Caco-2 (cell line): ENCODE results near the gene SSRP1. TPM values are rescaled to one million over a fixed set of nuclear protein-coding genes. Genes with fewer than 3 reads are reported as not detected.

ENCODE experiments used
- BruUV-seq: library from RNA; stranded (reverse); fragments of 400-500 nt; replicated peaks from 2 replicates; lab custom pipeline; 2021; lab: Mats Ljungman, UMichigan
- CTCF ChIA-PET: fragments of 300-600 bp; sonication (Branson Sonifier 250); formaldehyde crosslinking; loops from one replicate; lab custom pipeline; 2022; ENCODE audit warnings: antibody characterized with exemption; lab: Charles Lee
- POLR2A ChIA-PET: fragments of 300-600 bp; sonication (Branson Sonifier 250); formaldehyde crosslinking; loops from one replicate; lab custom pipeline; 2022; ENCODE audit warnings: antibody characterized with exemption; lab: Charles Lee
- DNase-seq, 2 experiments: peaks; one replicate each; pipeline versions ENCODE4 v3.0.0 to v3.0.0-alpha.2; 2020 to 2022
- H3K27me3 ChIP-seq: replicated peaks from 2 replicates; pipeline ENCODE4 v1.6.0; 2011; ENCODE audit warnings: low read length; ENCODE audit not compliant: control insufficient read depth, insufficient read depth
- H3K36me3 ChIP-seq: 2 replicates; pipeline ENCODE4 v1.5.1; 2011; ENCODE audit warnings: low read length; ENCODE audit not compliant: control insufficient read depth, insufficient read depth
- H3K4me1 ChIP-seq: fragments of 250-450 bp; sonication (Bioruptor Pico); 2 replicates; pipeline ENCODE4 v1.5.1; 2020; ENCODE audit warnings: mild to moderate bottlenecking
- H3K4me3 ChIP-seq: 2 replicates; pipeline ENCODE4 v1.5.1; 2011; ENCODE audit warnings: low read depth, mild to moderate bottlenecking, control low read depth, low read length
- H3K9me3 ChIP-seq: fragments of 250-450 bp; sonication (Bioruptor Pico); 2 replicates; pipeline ENCODE4 v1.5.1; 2020; ENCODE audit warnings: mild to moderate bottlenecking, moderate library complexity
- H3K27ac Mint-ChIP-seq: one replicate; pipeline ENCODE4 v1.8.0; 2022; ENCODE audit warnings: mixed read lengths; ENCODE audit not compliant: unreplicated experiment
- H3K27me3 Mint-ChIP-seq: one replicate; pipeline ENCODE4 v1.8.0; 2022; ENCODE audit warnings: mixed read lengths; ENCODE audit not compliant: insufficient read depth, unreplicated experiment
- H3K36me3 Mint-ChIP-seq: one replicate; pipeline ENCODE4 v1.8.0; 2022; ENCODE audit warnings: mild to moderate bottlenecking, mixed read lengths; ENCODE audit not compliant: insufficient read depth, unreplicated experiment
- H3K4me1 Mint-ChIP-seq: one replicate; pipeline ENCODE4 v1.8.0; 2022; ENCODE audit warnings: low read depth, mixed read lengths; ENCODE audit not compliant: unreplicated experiment
- H3K4me3 Mint-ChIP-seq: one replicate; pipeline ENCODE4 v1.8.0; 2022; ENCODE audit warnings: mild to moderate bottlenecking, moderate library complexity, mixed read lengths; ENCODE audit not compliant: unreplicated experiment
- H3K9me3 Mint-ChIP-seq: one replicate; pipeline ENCODE4 v1.8.0; 2022; ENCODE audit warnings: mixed read lengths; ENCODE audit not compliant: unreplicated experiment
- CTCF ChIP-seq, 2 experiments: fragments of 200-600 bp in 1 of 2; IDR thresholded peaks; 1 replicate in 1 of 2; 2 replicates in 1 of 2; pipeline versions ENCODE4 v1.5.1 to v1.8.0; 2011 to 2022; ENCODE audit warnings: antibody characterized with exemption in 1 of 2, control low read depth in 1 of 2, inconsistent platforms in 1 of 2, low read depth in 1 of 2, low read length in 1 of 2, mild to moderate bottlenecking in 1 of 2, moderate library complexity in 1 of 2; ENCODE audit not compliant: insufficient read depth in 1 of 2, severe bottlenecking in 1 of 2, unreplicated experiment in 1 of 2
- intact Hi-C: fragments of 100-400 bp; cut with micrococcal nuclease; formaldehyde crosslinking; loops from one replicate; pipeline ENCODE4 v1.10.0; 2022; ENCODE audit not compliant: unreplicated experiment
- total RNA-seq: library from RNA; stranded (reverse); gene quantifications from 2 replicates; pipeline ENCODE4 v1.2.3, GENCODE V29; 2022

SSRP1 gene
- total RNA-seq, 1 experiment from 2014 or later = 212 TPM

DNA sequence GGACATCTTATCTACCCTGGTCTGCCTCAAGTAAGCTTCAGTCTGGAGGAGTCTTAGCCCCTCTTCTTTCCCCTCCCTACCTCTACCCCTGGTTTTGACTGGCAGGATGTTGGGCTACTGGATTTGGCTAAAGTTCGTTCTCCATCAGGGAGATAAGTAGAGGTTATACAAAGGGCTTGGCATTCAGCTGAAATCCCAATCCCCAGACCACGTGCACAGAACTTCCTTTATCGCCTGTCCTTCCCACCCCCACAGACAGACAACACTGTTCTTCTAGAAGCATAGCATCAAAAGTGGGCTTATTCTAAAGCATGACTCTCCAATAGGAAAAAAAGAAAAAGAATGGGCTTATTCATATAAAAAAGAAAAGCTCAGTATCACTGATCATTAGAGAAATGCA lies 37.5 kb upstream of the SSRP1 start:
- POLR2A ChIA-PET = no interaction called here
- H3K27me3 ChIP-seq = no peaks in the 10 kb centered on the region
- H3K27me3 Mint-ChIP-seq = no peaks in the 10 kb centered on the region

DNA sequence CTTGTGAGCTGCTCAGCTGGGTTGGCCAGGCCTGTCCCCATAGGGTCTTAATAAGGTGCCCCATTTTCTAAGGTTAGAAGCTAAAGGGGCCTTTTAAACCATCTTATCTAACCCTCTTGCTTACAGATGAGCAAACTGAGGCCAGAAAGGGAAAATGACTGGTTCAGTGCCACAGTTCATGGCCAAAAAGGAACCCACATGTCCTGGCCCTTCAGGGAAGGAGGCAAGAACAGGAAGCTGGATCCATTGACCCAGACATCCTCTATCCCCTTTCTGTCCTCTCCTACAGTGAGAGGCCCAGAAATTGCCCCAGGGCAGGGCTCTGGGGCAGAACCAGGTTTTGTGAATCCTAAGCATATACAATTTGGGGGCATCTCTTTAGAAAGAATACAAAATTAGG lies 35.2 kb upstream of the SSRP1 start:
- H3K9me3 Mint-ChIP-seq = no peaks in the 10 kb centered on the region
- H3K4me1 ChIP-seq = no peaks in the 10 kb centered on the region
- H3K36me3 ChIP-seq = no peaks in the 10 kb centered on the region
- ChIA-PET POLR2A (no interaction called here), CTCF (interaction anchor here (0.6 kb wide), 1 partner anchor 87 kb away, joined by 4 read pairs; no protein-coding TSS in a partner anchor)
- H3K4me3 ChIP-seq = no peak overlapping the region
- no peaks in the 10 kb centered on the region for H3K27me3 ChIP-seq
- H3K27me3 Mint-ChIP-seq = no peaks in the 10 kb centered on the region
- H3K4me1 Mint-ChIP-seq = no peaks in the 10 kb centered on the region
- no peak for TF ChIP-seq CTCF (IDR thresholded peaks at IDR 0.05; ENCODE audit: insufficient read depth in 1 of 2, low read depth in 1 of 2, low read length in 1 of 2, severe bottlenecking in 1 of 2, unreplicated experiment in 1 of 2)
- H3K4me3 Mint-ChIP-seq = no peak overlapping the region
- no peak for DNase-seq
- no peak overlapping the region for H3K27ac Mint-ChIP-seq
- H3K36me3 Mint-ChIP-seq = no peaks in the 10 kb centered on the region
- intact Hi-C loops = no loop called here
- H3K9me3 ChIP-seq = no peaks in the 10 kb centered on the region
- no TSS peak for BruUV-seq

More for the DNA sequence above, 37.5 kb upstream of the SSRP1 start:
- CTCF ChIA-PET = no interaction called here
- no peak overlapping the region for H3K27ac Mint-ChIP-seq
- no peaks in the 10 kb centered on the region for H3K9me3 Mint-ChIP-seq
- H3K4me3 Mint-ChIP-seq = no peak overlapping the region
- no peaks in the 10 kb centered on the region for H3K4me1 ChIP-seq
- no peak for DNase-seq
- no peaks in the 10 kb centered on the region for H3K36me3 Mint-ChIP-seq
- H3K4me3 ChIP-seq = no peak overlapping the region
- H3K36me3 ChIP-seq = no peaks in the 10 kb centered on the region
- intact Hi-C loops = no loop called here
- no peaks in the 10 kb centered on the region for H3K4me1 Mint-ChIP-seq
- no peak for TF ChIP-seq CTCF (IDR thresholded peaks at IDR 0.05; ENCODE audit: insufficient read depth in 1 of 2, low read depth in 1 of 2, low read length in 1 of 2, severe bottlenecking in 1 of 2, unreplicated experiment in 1 of 2)
- no peaks in the 10 kb centered on the region for H3K9me3 ChIP-seq
- BruUV-seq = no TSS peak

DNA sequence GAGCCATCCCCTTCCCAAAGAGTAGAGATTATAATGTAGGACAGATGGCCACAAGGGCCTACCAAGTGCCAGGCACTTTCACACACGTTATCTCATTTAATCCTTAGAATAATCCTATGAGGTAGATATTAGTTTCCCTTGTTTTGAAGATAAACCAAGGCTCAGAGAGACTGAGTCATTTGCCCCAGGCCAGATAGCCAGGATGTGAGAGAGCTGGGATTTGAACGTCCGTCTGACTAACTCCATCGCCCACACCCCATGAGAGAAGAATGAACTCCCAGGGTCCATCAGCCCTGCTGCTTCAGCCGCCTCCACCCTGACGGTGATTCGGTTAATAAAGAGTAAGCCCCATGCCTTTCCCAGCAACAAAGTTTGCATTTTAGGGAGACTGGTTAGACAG lies 34.6 kb upstream of the SSRP1 start:
- H3K27ac Mint-ChIP-seq = no peak overlapping the region
- TF ChIP-seq CTCF (IDR thresholded peaks at IDR 0.05; ENCODE audit: insufficient read depth in 1 of 2, low read depth in 1 of 2, low read length in 1 of 2, severe bottlenecking in 1 of 2, unreplicated experiment in 1 of 2) = no peak
- Histone ChIP-seq H3K36me3 (no peaks in the 10 kb centered on the region), H3K9me3 (no peaks in the 10 kb centered on the region), H3K4me1 (no peaks in the 10 kb centered on the region), H3K4me3 (no peak overlapping the region), H3K27me3 (no peaks in the 10 kb centered on the region)
- BruUV-seq = no TSS peak
- intact Hi-C loops = no loop called here
- no peaks in the 10 kb centered on the region for H3K4me1 Mint-ChIP-seq
- ChIA-PET CTCF (no interaction called here), POLR2A (no interaction called here)
- H3K27me3 Mint-ChIP-seq = no peaks in the 10 kb centered on the region
- no peak overlapping the region for H3K4me3 Mint-ChIP-seq
- H3K9me3 Mint-ChIP-seq = no peaks in the 10 kb centered on the region
- DNase-seq = no peak
- H3K36me3 Mint-ChIP-seq = no peaks in the 10 kb centered on the region
